Measurements from ENCODE around the gene IGF2BP2.

The IGF2BP2 gene

GRCh38 chr3:185732782-185733181 lies 92.1 kb downstream of the IGF2BP2 start:
- no peak for TF ChIP-seq CTCF (IDR thresholded peaks at IDR 0.05)

GRCh38 chr3:185730550-185730949 lies 94.3 kb downstream of the IGF2BP2 start:
- no peak for TF ChIP-seq CTCF (IDR thresholded peaks at IDR 0.05)

- no peak for TF ChIP-seq CTCF (IDR thresholded peaks at IDR 0.05)
These were observed 95.3 kb downstream of the IGF2BP2 start for GRCh38 chr3:185729337-185730055.

- TF ChIP-seq CTCF (IDR thresholded peaks at IDR 0.05): no peak
These were observed 96.1 kb downstream of the IGF2BP2 start for GRCh38 chr3:185728630-185729336.

GRCh38 chr3:185727873-185728272 lies 97.0 kb downstream of the IGF2BP2 start:
- no peak for TF ChIP-seq CTCF (IDR thresholded peaks at IDR 0.05)

GRCh38 chr3:185726254-185726967 lies 98.4 kb downstream of the IGF2BP2 start:
- TF ChIP-seq CTCF (IDR thresholded peaks at IDR 0.05): no peak

GRCh38 chr3:185724761-185725160 lies 100.1 kb downstream of the IGF2BP2 start:
- no peak for TF ChIP-seq CTCF (IDR thresholded peaks at IDR 0.05)
